ENCODE results near the gene UGT2A2.
A peak's percentile ranks its signal among the peaks of the same experiment; 100 is the strongest.

Gene UGT2A2

DNA sequence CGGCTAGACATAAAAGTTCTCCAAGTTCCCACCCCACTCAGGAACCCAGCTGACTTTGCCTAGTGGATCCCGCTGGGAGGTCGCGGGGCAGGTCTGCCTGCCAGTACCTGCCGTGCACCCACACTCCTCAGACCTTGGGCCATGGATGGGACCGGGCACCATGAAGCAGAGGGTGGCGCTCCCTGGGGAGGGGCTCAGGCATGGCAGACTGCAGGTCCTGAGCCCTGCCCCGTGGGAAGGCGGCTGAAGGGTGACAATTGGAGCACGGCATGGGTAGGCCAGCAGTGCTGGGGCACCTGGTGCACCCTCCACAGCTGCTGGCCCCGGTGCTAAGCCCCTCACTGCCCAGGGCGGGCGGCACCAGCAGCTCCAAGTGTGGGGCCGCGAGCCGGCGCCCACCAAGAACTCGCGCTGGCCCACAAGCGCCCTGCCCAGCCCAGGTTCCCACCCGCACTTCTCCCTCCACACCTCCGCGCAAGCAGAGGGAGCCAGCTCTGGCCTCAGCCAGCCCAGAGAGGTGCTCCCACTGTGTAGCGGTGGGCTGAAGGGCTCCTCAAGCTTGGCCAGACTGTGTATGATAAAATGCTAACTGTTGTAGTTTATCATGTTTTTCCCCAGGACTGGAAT lies 63.1 kb downstream of the UGT2A2 start:
- no peak for DNase-seq (ENCODE audit: low spot score)

DNA sequence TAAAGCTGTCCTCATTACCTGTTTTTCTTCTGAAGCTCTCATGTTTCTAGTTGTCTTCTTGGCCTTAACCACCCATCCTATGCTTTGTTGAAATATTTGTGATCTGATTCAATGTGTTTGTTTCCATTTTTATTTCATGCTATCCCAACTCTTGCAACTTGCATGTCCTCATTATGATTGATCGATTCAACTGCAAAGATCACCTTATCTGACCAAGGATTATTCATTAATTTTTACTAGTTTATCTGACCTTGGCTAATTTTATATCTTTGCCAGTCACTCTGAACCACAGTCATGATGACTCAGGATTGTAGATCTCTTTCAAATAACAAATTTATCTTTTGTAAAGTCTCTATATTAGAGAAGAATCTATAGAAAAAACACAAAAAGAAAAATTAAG lies 70.7 kb downstream of the UGT2A2 start:
- no peak for DNase-seq (ENCODE audit: low spot score)

- no peak for DNase-seq (ENCODE audit: low spot score)
These were observed 76.0 kb downstream of the UGT2A2 start for GRCh38 chr4:69563424-69563823.

DNA sequence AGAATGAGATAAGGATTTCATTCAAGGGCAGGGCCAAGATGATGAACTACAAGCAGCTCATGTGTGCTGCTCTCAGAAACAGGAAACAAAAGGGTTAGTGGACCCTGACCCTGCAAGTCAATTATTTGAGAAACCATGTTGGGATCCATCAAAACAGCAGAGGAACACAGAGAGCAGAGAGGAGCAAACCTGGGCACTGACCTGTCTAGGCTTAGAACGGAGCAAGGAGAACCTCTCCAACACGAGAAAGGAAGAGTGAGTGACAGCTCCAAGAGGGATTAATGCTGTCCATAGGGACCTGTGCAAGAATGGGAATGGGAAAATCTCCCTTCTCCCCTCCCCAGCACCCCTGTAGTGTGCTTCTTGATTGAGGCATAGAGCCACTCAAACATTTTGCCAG lies 89.8 kb downstream of the UGT2A2 start:
- DNase-seq (ENCODE audit: low spot score) = no peak

GRCh38 chr4:69546134-69546765 lies 93.2 kb downstream of the UGT2A2 start:
- DNase-seq (ENCODE audit: low spot score) = peak; percentile 76
